Posterior vena cava (tissue), 2 donors: ENCODE measurements around the gene GRIN2C. TPM values are rescaled to one million over a fixed set of nuclear protein-coding genes. Genes with fewer than 3 reads are reported as not detected.

ENCODE experiments used
- DNase-seq: peaks from one replicate; pipeline ENCODE4 v3.0.0-alpha.2; 2020; ENCODE audit warnings: low spot score
- intact Hi-C, 2 donors: fragments of 100-400 bp; cut with DNase I; formaldehyde crosslinking; loops; one replicate each; pipeline versions ENCODE4 v1.14.1 to v1.14.2; 2022 to 2023
- total RNA-seq, 2 donors: library from RNA; stranded (reverse); fragmentation: NEBNext Ultra II Directional; extraction: Animal tissue kit (Norgen Biotek cat#: 25700); gene quantifications; one replicate each; pipeline ENCODE4 v1.2.1, GENCODE V29; 2021
- donor health status: DM: yes; HTN: yes; CAD: no.
- donor health status: DM: yes; HTN: yes; CAD: no.

Gene GRIN2C
- total RNA-seq, 2 donors from 2014 or later: 0.38 to 0.65 TPM

GRCh38 chr17:74853048-74853397 lies 6.7 kb downstream of the GRIN2C start:
- intact Hi-C loops: loop anchor here in 1 of 2 donors (10.0 kb wide), 1 partner anchor 198 kb away; no protein-coding TSS in a partner anchor
- DNase-seq: no peak

- no peak for DNase-seq
- intact Hi-C loops: loop anchor here in 1 of 2 donors (10.0 kb wide), 1 partner anchor 198 kb away; no protein-coding TSS in a partner anchor
Observed at GRCh38 chr17:74852237-74853047, 7.2 kb downstream of the GRIN2C start.

GRCh38 chr17:74851612-74852236 lies 8.0 kb downstream of the GRIN2C start:
- no peak for DNase-seq
- intact Hi-C loops: loop anchor here in 1 of 2 donors (10.0 kb wide), 1 partner anchor 197 kb away; no protein-coding TSS in a partner anchor

DNA sequence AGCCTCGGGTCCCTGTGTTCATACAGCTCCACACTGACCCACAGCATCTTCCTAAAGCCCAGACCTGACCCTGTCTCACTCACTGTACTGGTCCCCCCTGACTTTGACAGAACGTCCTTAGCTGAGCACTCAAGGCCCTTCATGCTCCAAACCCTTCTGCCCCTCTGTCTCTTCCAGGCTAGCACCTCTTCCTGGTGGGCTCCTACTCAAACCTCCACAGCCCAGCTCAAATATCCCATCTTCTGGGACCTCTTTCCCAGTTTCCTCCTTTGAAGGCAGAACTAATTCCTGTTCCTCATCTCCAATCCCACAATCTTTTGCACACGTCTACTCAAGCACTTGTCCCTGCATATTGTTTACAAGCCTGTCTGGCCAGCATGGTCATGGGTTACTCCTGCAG lies 8.8 kb downstream of the GRIN2C start:
- DNase-seq: no peak
- intact Hi-C loops: loop anchor here in 1 of 2 donors (10.0 kb wide), 1 partner anchor 196 kb away; no protein-coding TSS in a partner anchor

- no peak for DNase-seq
- intact Hi-C loops: loop anchor here in 1 of 2 donors (10.0 kb wide), 1 partner anchor 196 kb away; no protein-coding TSS in a partner anchor
Observed at GRCh38 chr17:74850310-74850709, 9.4 kb downstream of the GRIN2C start.

GRCh38 chr17:74848656-74849399 lies 10.9 kb downstream of the GRIN2C start:
- intact Hi-C loops: no loop called here

GRCh38 chr17:74846621-74847020 lies 13.1 kb downstream of the GRIN2C start:
- intact Hi-C loops: no loop called here
- no peak for DNase-seq

More at GRCh38 chr17:74848656-74849399, 10.9 kb downstream of the GRIN2C start:
- DNase-seq: no peak

GRCh38 chr17:74843352-74843627 lies 16.4 kb downstream of the GRIN2C start:
- intact Hi-C loops: no loop called here
- no peak for DNase-seq

- DNase-seq: peak; percentile 91
- intact Hi-C loops: no loop called here
Observed at GRCh38 chr17:74842599-74843351, 16.9 kb downstream of the GRIN2C start.

GRCh38 chr17:74842146-74842598 lies 17.5 kb downstream of the GRIN2C start:
- no peak for DNase-seq
- intact Hi-C loops: no loop called here

DNA sequence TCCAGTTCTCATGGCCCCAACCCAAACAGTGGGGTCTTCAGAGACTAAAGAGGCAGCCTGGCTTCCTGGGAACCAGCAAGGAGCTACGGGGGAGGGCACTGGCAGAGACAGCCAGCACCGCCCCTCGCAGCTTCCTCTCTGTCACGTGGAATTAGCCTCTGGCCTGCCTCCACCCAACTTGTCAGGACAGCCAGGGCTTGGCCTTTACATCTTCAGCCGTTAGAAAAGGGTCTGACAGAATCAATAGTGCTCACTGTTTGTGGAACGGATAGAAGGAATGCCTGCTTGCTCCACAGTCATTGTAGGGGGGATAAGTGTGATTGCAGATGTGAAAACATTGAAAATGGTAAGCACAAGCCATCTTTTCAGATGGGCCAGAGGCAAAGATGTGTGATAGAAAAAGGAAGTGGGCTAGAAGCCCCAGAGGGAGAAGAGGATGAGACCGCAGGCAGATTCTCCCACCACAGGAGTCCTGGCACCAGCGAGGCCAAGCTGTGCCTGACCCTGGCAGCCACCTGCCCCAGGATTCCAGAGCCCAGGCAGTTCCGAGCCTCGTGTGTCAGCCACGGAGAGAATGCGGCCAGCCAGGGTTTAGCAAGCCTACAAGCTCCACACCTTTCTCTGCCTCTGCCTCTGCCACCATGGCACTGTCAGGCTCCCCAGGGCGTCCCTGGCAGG lies 18.6 kb downstream of the GRIN2C start:
- intact Hi-C loops: no loop called here
- no peak for DNase-seq

- DNase-seq: no peak
- intact Hi-C loops: no loop called here
Observed at GRCh38 chr17:74839990-74840852, 19.5 kb downstream of the GRIN2C start.

- DNase-seq: no peak
- intact Hi-C loops: no loop called here
Observed at GRCh38 chr17:74838274-74838673, 21.4 kb downstream of the GRIN2C start.

DNA sequence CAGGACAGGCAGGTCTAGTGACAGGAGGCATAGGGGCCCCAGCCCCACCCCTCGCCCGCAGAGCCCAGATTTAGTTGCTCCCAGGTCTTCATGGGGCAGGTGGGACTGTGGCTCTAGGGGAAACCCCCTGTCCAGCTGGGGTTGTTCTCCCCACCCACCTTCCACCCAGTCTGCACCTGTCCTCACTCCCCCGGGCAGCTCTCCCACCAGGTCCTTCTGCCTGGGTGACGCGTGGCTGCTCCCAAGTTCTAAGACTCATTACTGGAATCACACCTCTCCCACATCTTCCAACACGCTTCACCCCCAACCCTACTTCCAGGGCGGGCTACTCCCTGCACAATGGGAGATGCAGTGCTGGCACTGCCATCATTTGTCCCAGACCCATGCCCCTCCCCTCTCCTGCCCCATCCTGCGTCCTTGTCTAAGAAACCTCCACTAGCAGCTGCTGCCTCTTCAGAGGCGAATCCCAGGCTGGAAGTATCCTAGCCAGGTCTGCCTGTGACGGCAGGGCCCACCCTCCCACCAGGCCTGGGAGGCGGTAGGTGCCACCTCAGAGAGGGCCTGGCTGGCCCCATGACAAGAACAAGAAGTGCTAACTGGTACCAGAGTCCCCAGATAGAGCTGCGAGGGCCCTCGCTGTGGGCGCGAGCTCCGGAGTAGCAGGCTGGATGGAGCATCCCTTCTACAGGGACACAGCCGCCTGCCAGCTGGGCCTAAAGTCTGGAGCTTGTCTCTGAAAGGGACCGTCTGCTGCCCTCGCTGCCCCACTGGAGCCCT lies 22.8 kb downstream of the GRIN2C start:
- intact Hi-C loops: no loop called here

GRCh38 chr17:74836191-74836590 lies 23.5 kb downstream of the GRIN2C start:
- no peak for DNase-seq
- intact Hi-C loops: no loop called here

More for the DNA sequence above, 22.8 kb downstream of the GRIN2C start:
- DNase-seq: no peak

- no peak for DNase-seq
- intact Hi-C loops: no loop called here
Observed at GRCh38 chr17:74833501-74834377, 25.9 kb downstream of the GRIN2C start.
